Thyroid gland (tissue), 4 donors: ENCODE data around the gene ATRNL1. TPM values are rescaled to one million over a fixed set of nuclear protein-coding genes. Genes with fewer than 3 reads are reported as not detected.

Source experiments
- DNase-seq, 2 donors: peaks; one replicate each; pipeline ENCODE4 v3.0.0-alpha.2; 2019
- H3K27ac ChIP-seq, 3 donors: fragments of 200-600 bp; sonication (generic); 1 replicate in 2 of 3; 2 replicates in 1 of 3; pipeline ENCODE4 v1.5.1; 2016 to 2019; ENCODE audit warnings: mild to moderate bottlenecking in 1 of 3, moderate library complexity in 1 of 3
- H3K27me3 ChIP-seq: fragments of 200-600 bp; sonication (generic); one replicate; pipeline ENCODE4 v1.5.1; 2019
- H3K36me3 ChIP-seq, 2 donors: fragments of 200-600 bp; sonication (generic); one replicate each; pipeline ENCODE4 v1.5.1; 2016 to 2019
- H3K4me1 ChIP-seq, 2 donors: fragments of 200-600 bp; sonication (generic); one replicate each; pipeline ENCODE4 v1.5.1; 2017 to 2019
- H3K4me3 ChIP-seq, 3 donors: fragments of 200-600 bp; sonication (generic); replicated peaks in 1 of 3; 1 replicate in 2 of 3; 2 replicates in 1 of 3; pipeline ENCODE4 v1.5.1; 2016; ENCODE audit warnings: mild to moderate bottlenecking in 1 of 3
- H3K9me3 ChIP-seq: fragments of 200-600 bp; sonication (generic); one replicate; pipeline ENCODE4 v1.5.1; 2017
- CTCF ChIP-seq, 6 experiments: fragments of 200-600 bp in 3 of 6; fragments of 450-650 bp in 3 of 6; sonication (generic) in 3 of 6; IDR thresholded peaks; one replicate each; pipeline ENCODE4 v1.5.1; 2016 to 2019; ENCODE audit warnings: antibody characterized with exemption in 6 of 6, mild to moderate bottlenecking in 2 of 6, inconsistent platforms in 1 of 6, moderate library complexity in 1 of 6
- POLR2A ChIP-seq, 2 donors: fragments of 450-650 bp; IDR thresholded peaks; one replicate each; pipeline ENCODE4 v1.6.1; 2017; ENCODE audit warnings: antibody characterized with exemption in 2 of 2, mild to moderate bottlenecking in 2 of 2, moderate library complexity in 1 of 2
- WGBS, 2 donors: methylation state at CpG; one replicate each; pipeline ENCODE4 v1.1.5; 2017; 5-methylcytosine and 5-hydroxymethylcytosine counted together
- intact Hi-C: fragments of 100-400 bp; cut with DNase I; formaldehyde crosslinking; loops from one replicate; pipeline ENCODE4 v1.15.1; 2023
- total RNA-seq, 4 donors: library from RNA; depleted of rRNA; stranded (reverse); fragments of >200 nt; gene quantifications; one replicate each; pipeline ENCODE4 v1.2.3, GENCODE V29; 2016

The ATRNL1 gene
- total RNA-seq, 4 donors from 2014 or later: 2.3 to 6.3 (median 3.8) TPM

GRCh38 chr10:115845921-115846320, 752.8 kb downstream of the ATRNL1 start:
- Histone ChIP-seq H3K27me3 (no peaks in the 10 kb centered on the region), H3K4me1 (peaks cover 6 to 8% of the 10 kb centered on the region in 2 donors), H3K4me3 (no peak overlapping the region), H3K36me3 (no peaks in the 10 kb centered on the region), H3K9me3 (no peaks in the 10 kb centered on the region), H3K27ac (no peak overlapping the region)
- no peak for DNase-seq
- intact Hi-C loops: no loop called here
- 93 to 94% methylated on average over 1 of the region's 1 CpG for WGBS, 2 donors
- TF ChIP-seq POLR2A (IDR thresholded peaks at IDR 0.05) (no peak), CTCF (IDR thresholded peaks at IDR 0.05) (no peak)

GRCh38 chr10:115846528-115846927, 753.4 kb downstream of the ATRNL1 start:
- intact Hi-C loops: no loop called here
- peaks cover 6 to 8% of the 10 kb centered on the region in 2 donors for H3K4me1 ChIP-seq
- no peaks in the 10 kb centered on the region for H3K9me3 ChIP-seq
- H3K27me3 ChIP-seq: no peaks in the 10 kb centered on the region
- no peak for DNase-seq
- H3K36me3 ChIP-seq: no peaks in the 10 kb centered on the region
- H3K4me3 ChIP-seq: no peak overlapping the region
- no peak for TF ChIP-seq CTCF (IDR thresholded peaks at IDR 0.05)
- no peak for TF ChIP-seq POLR2A (IDR thresholded peaks at IDR 0.05)
- H3K27ac ChIP-seq: no peak overlapping the region
- 63 to 75% methylated on average over 1 of the region's 1 CpG for WGBS, 2 donors

- no peak for DNase-seq
- peaks cover 6 to 8% of the 10 kb centered on the region in 2 donors for H3K4me1 ChIP-seq
- no peak overlapping the region for H3K27ac ChIP-seq
- intact Hi-C loops: no loop called here
- no peaks in the 10 kb centered on the region for H3K27me3 ChIP-seq
- no peaks in the 10 kb centered on the region for H3K9me3 ChIP-seq
- H3K36me3 ChIP-seq: no peaks in the 10 kb centered on the region
- no peak for TF ChIP-seq POLR2A (IDR thresholded peaks at IDR 0.05)
- TF ChIP-seq CTCF (IDR thresholded peaks at IDR 0.05): no peak
- H3K4me3 ChIP-seq: no peak overlapping the region
- 9 to 19% methylated on average over 2 of the region's 2 CpGs for WGBS, 2 donors
Measured at GRCh38 chr10:115849197-115849596, 756.0 kb downstream of the ATRNL1 start.

GRCh38 chr10:115850666-115851065, 757.5 kb downstream of the ATRNL1 start:
- Histone ChIP-seq H3K4me3 (no peak overlapping the region), H3K36me3 (no peaks in the 10 kb centered on the region), H3K9me3 (no peaks in the 10 kb centered on the region), H3K27ac (no peak overlapping the region), H3K27me3 (no peaks in the 10 kb centered on the region), H3K4me1 (peaks cover 6 to 8% of the 10 kb centered on the region in 2 donors)
- 87 to 100% methylated on average over 1 of the region's 1 CpG for WGBS, 2 donors
- TF ChIP-seq CTCF (IDR thresholded peaks at IDR 0.05) (no peak), POLR2A (IDR thresholded peaks at IDR 0.05) (no peak)
- intact Hi-C loops: no loop called here
- no peak for DNase-seq

GRCh38 chr10:115851695-115852094, 758.5 kb downstream of the ATRNL1 start:
- no peaks in the 10 kb centered on the region for H3K9me3 ChIP-seq
- no peak for DNase-seq
- H3K4me3 ChIP-seq: no peak overlapping the region
- intact Hi-C loops: no loop called here
- H3K27ac ChIP-seq: no peak overlapping the region
- 80 to 81% methylated on average over 5 of the region's 5 CpGs for WGBS, 2 donors
- H3K36me3 ChIP-seq: no peaks in the 10 kb centered on the region
- peaks cover 6 to 8% of the 10 kb centered on the region in 2 donors for H3K4me1 ChIP-seq
- TF ChIP-seq POLR2A (IDR thresholded peaks at IDR 0.05) (no peak), CTCF (IDR thresholded peaks at IDR 0.05) (no peak)
- H3K27me3 ChIP-seq: no peaks in the 10 kb centered on the region
